Vagina (tissue), 2 donors: ENCODE data around the gene ARFGAP3.

Source experiments
- CTCF ChIP-seq, 3 experiments: fragments of 450-650 bp in 2 of 3; fragments of 200-600 bp in 1 of 3; sonication (generic) in 1 of 3; IDR thresholded peaks; one replicate each; pipeline ENCODE4 v1.5.1; 2017 to 2019; ENCODE audit warnings: antibody characterized with exemption in 3 of 3, mild to moderate bottlenecking in 2 of 3, moderate library complexity in 2 of 3
- POLR2A ChIP-seq, 2 donors: fragments of 450-650 bp; IDR thresholded peaks; one replicate each; pipeline ENCODE4 v1.6.1; 2017; ENCODE audit warnings: antibody characterized with exemption in 2 of 2, mild to moderate bottlenecking in 2 of 2, moderate library complexity in 2 of 2

- no peak for TF ChIP-seq CTCF (IDR thresholded peaks at IDR 0.05)
- TF ChIP-seq POLR2A (IDR thresholded peaks at IDR 0.05) = no peak
Measured at GRCh38 chr22:42855211-42855610, 1.9 kb downstream of the ARFGAP3 start.
